Measurements from ENCODE around the gene TEX19.

DNA sequence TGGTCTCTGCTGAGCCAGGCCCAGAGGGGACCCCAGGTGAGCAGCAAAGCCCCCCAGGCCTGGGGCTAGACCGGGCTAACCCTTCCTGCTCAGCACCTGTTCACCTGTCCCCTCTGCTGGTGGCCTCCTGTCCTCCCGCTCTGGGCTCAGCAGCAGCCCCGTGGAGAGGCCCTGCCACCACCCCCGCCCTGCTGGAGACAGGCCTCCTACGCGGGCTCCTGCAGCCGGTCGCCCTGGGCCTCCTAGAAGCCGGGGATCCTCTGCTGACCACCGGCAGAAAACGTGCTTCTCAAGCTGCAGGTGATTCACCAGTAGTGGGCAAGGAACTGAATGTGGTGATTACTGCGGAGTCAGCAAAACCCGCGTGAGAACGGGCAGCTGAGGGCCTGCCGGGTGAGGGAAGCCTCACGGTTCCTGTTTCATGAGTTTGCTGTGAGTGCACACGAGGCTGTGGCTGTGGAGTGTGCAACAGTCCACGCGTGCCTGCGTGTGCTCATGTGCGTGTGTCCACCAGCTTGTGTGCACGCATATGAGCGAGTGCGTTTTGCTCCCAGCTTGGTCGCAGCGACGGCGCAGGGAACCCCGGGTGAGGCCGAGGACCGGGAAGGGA lies 26.3 kb upstream of the TEX19 start:
- TF ChIP-seq, protein P1, sequence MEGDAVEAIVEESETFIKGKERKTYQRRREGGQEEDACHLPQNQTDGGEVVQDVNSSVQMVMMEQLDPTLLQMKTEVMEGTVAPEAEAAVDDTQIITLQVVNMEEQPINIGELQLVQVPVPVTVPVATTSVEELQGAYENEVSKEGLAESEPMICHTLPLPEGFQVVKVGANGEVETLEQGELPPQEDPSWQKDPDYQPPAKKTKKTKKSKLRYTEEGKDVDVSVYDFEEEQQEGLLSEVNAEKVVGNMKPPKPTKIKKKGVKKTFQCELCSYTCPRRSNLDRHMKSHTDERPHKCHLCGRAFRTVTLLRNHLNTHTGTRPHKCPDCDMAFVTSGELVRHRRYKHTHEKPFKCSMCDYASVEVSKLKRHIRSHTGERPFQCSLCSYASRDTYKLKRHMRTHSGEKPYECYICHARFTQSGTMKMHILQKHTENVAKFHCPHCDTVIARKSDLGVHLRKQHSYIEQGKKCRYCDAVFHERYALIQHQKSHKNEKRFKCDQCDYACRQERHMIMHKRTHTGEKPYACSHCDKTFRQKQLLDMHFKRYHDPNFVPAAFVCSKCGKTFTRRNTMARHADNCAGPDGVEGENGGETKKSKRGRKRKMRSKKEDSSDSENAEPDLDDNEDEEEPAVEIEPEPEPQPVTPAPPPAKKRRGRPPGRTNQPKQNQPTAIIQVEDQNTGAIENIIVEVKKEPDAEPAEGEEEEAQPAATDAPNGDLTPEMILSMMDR (IDR thresholded peaks at IDR 0.05) = no peak
- no peak for TF ChIP-seq POLR2A (IDR thresholded peaks at IDR 0.05)

All from prostate gland (tissue), 2 donors.